GM21528 (cell line): ENCODE measurements around the gene AAGAB.

ENCODE experiments used
- ATAC-seq: cut with Tn5 transposase; IDR thresholded peaks from one replicate; pipeline ENCODE4 v1.9.1; 2021; ENCODE audit warnings: mild to moderate bottlenecking, moderate library complexity; ENCODE audit not compliant: unreplicated experiment, low FRiP score

AAGAB gene

GRCh38 chr15:67190326-67190725, 64.1 kb downstream of the AAGAB start:
- no peak for ATAC-seq

- ATAC-seq, result no peak
These were observed 65.0 kb downstream of the AAGAB start for GRCh38 chr15:67189326-67190051.

GRCh38 chr15:67188551-67189218, 65.8 kb downstream of the AAGAB start:
- ATAC-seq, result no peak

- no peak for ATAC-seq
These were observed 67.1 kb downstream of the AAGAB start for GRCh38 chr15:67187351-67187854.

- ATAC-seq, result no peak
These were observed 67.8 kb downstream of the AAGAB start for GRCh38 chr15:67186688-67187087.

GRCh38 chr15:67186226-67186649, 68.2 kb downstream of the AAGAB start:
- ATAC-seq, result no peak

GRCh38 chr15:67185621-67186225, 68.7 kb downstream of the AAGAB start:
- ATAC-seq, result no peak

- no peak for ATAC-seq
These were observed 69.4 kb downstream of the AAGAB start for GRCh38 chr15:67185051-67185450.

- ATAC-seq, result no peak
These were observed 70.1 kb downstream of the AAGAB start for GRCh38 chr15:67184208-67184925.

GRCh38 chr15:67183443-67184169, 70.9 kb downstream of the AAGAB start:
- ATAC-seq, result no peak

- no peak for ATAC-seq
These were observed 73.2 kb downstream of the AAGAB start for GRCh38 chr15:67181221-67181639.

- no peak for ATAC-seq
These were observed 73.8 kb downstream of the AAGAB start for GRCh38 chr15:67180514-67181191.

GRCh38 chr15:67180035-67180434, 74.4 kb downstream of the AAGAB start:
- ATAC-seq, result no peak

GRCh38 chr15:67179411-67179995, 75.0 kb downstream of the AAGAB start:
- no peak for ATAC-seq

GRCh38 chr15:67178569-67179210, 75.8 kb downstream of the AAGAB start:
- ATAC-seq, result no peak

- no peak for ATAC-seq
These were observed 76.7 kb downstream of the AAGAB start for GRCh38 chr15:67177752-67178151.

GRCh38 chr15:67176195-67176971, 78.1 kb downstream of the AAGAB start:
- no peak for ATAC-seq

GRCh38 chr15:67175643-67176071, 78.8 kb downstream of the AAGAB start:
- ATAC-seq, result no peak
